ENCODE measurements around the gene SRRM5. TPM values are rescaled to one million over a fixed set of nuclear protein-coding genes. Genes with fewer than 3 reads are reported as not detected.

Gene SRRM5
- total and polyA plus RNA-seq, 12 donors, result 0.15 to 4.7 (median 0.28) TPM; not detected in 3

- H3K4me3 ChIP-seq, result no peak overlapping the region
- H3K4me1 ChIP-seq (replicated peaks in 1 of 2), result peaks cover 10 to 17% of the 10 kb centered on the region in 2 donors
- H3K27me3 ChIP-seq, result no peaks in the 10 kb centered on the region
- H3K27ac ChIP-seq, result peak overlapping the region in 3 of 5 donors; percentile 82 to 94 (median 92)
- DNase-seq, result no peak
- intact Hi-C loops (cut with DNase I), result no loop called here
- TF ChIP-seq POLR2A (IDR thresholded peaks at IDR 0.05), result no peak
- TF ChIP-seq, protein P1, sequence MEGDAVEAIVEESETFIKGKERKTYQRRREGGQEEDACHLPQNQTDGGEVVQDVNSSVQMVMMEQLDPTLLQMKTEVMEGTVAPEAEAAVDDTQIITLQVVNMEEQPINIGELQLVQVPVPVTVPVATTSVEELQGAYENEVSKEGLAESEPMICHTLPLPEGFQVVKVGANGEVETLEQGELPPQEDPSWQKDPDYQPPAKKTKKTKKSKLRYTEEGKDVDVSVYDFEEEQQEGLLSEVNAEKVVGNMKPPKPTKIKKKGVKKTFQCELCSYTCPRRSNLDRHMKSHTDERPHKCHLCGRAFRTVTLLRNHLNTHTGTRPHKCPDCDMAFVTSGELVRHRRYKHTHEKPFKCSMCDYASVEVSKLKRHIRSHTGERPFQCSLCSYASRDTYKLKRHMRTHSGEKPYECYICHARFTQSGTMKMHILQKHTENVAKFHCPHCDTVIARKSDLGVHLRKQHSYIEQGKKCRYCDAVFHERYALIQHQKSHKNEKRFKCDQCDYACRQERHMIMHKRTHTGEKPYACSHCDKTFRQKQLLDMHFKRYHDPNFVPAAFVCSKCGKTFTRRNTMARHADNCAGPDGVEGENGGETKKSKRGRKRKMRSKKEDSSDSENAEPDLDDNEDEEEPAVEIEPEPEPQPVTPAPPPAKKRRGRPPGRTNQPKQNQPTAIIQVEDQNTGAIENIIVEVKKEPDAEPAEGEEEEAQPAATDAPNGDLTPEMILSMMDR (IDR thresholded peaks at IDR 0.05), result no peak
- H3K9me3 ChIP-seq (replicated peaks in 1 of 3), result no peaks in the 10 kb centered on the region
- WGBS, 4 donors, result 85 to 89% (median 89%) methylated on average over 10 of the region's 10 CpGs
- H3K36me3 ChIP-seq (replicated peaks in 1 of 2), result peaks cover 0 to 5% of the 10 kb centered on the region in 2 donors
Measured at GRCh38 chr19:43563816-43564457, 48.0 kb upstream of the SRRM5 start.

- Histone ChIP-seq H3K27ac (no peak overlapping the region), H3K4me1 (replicated peaks in 1 of 2) (peaks cover 10 to 17% of the 10 kb centered on the region in 2 donors), H3K4me3 (no peak overlapping the region), H3K9me3 (replicated peaks in 1 of 3) (no peaks in the 10 kb centered on the region), H3K36me3 (replicated peaks in 1 of 2) (peaks cover 0 to 1% of the 10 kb centered on the region in 2 donors), H3K27me3 (no peaks in the 10 kb centered on the region)
- 68 to 80% (median 73%) methylated on average over 9 of the region's 9 CpGs for WGBS, 4 donors
- no peak for DNase-seq
- TF ChIP-seq POLR2A (IDR thresholded peaks at IDR 0.05), result no peak
- TF ChIP-seq, protein P1 (IDR thresholded peaks at IDR 0.05), result no peak
- intact Hi-C loops (cut with DNase I), result no loop called here
Measured at GRCh38 chr19:43564800-43565199, 47.1 kb upstream of the SRRM5 start.

DNA sequence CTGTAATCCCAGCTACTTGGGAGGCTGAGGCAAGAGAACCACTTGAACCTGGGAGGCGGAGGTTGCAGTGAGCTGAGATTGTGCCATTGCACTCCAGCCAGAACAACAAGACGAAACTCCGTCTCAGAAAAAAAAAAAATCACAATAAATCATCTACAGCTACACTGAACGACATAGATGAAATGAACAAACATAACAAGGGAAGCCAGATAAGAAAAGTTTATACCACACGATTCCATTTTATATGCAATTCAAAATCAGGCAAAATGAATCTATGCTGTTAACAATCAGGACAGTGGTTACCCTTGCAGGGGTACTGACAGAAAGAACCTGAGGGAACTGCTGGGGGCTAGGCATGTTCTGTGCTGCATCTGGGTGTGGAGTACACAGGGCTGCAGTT is 42.2 kb upstream of the SRRM5 start:
- WGBS, 4 donors, result 50 to 70% (median 57%) methylated on average over 5 of the region's 5 CpGs
- TF ChIP-seq POLR2A (IDR thresholded peaks at IDR 0.05), result no peak
- TF ChIP-seq, protein P1 (IDR thresholded peaks at IDR 0.05), result no peak

DNA sequence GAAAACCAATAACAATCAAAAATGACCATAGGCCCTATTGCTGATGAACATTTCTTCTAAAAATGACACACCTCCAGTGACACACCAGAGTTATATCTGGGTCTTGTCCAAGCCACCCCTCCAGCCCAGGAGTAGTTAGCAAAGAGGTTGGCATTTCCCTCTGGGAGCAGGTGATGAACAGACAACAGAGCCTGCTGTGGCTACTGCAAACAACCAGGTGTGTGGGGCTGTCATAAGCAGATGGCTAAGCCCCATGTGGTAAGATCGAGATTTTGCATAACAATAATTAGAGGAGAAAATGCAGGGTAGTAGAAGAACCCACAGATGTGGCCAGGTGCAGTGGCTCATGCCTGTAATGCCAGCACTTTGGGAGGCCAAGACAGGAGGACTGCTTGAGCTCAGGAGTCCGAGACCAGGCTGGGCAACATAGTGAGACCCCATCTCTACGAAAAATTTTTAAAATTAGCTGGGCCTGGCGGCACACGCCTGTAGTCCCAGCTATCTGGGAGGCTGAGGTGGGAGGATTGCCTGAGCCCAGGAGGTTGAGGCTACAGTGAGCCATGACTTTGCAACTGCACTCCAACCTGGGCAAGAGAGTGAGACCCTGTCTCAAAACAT is 41.6 kb upstream of the SRRM5 start:
- no peak overlapping the region for H3K27ac ChIP-seq
- H3K36me3 ChIP-seq (replicated peaks in 1 of 2), result no peaks in the 10 kb centered on the region
- no peak for DNase-seq
- no peaks in the 10 kb centered on the region for H3K9me3 ChIP-seq (replicated peaks in 1 of 3)
- WGBS, 4 donors, result 71 to 91% (median 82%) methylated on average over 3 to 5 of the region's 5 CpGs
- H3K4me1 ChIP-seq (replicated peaks in 1 of 2), result peaks cover 9 to 15% of the 10 kb centered on the region in 2 donors
- H3K27me3 ChIP-seq, result no peaks in the 10 kb centered on the region
- TF ChIP-seq POLR2A (IDR thresholded peaks at IDR 0.05), result no peak
- TF ChIP-seq, protein P1 (IDR thresholded peaks at IDR 0.05), result no peak
- no peak overlapping the region for H3K4me3 ChIP-seq
- intact Hi-C loops (cut with DNase I), result no loop called here

More for the DNA sequence above, 42.2 kb upstream of the SRRM5 start:
- Histone ChIP-seq H3K27ac (no peak overlapping the region), H3K4me3 (no peak overlapping the region), H3K36me3 (replicated peaks in 1 of 2) (no peaks in the 10 kb centered on the region), H3K4me1 (replicated peaks in 1 of 2) (peaks cover 5 to 10% of the 10 kb centered on the region in 2 donors), H3K27me3 (no peaks in the 10 kb centered on the region), H3K9me3 (replicated peaks in 1 of 3) (no peaks in the 10 kb centered on the region)
- intact Hi-C loops (cut with DNase I), result no loop called here
- no peak for DNase-seq

Data from adrenal gland (tissue), 12 donors.